Bone marrow (tissue), 2 donors: ENCODE results near the gene SERTAD1.
"Not testable (repeated sequence)": the region's sequence is repeated elsewhere in the genome, so short reads cannot be mapped to it uniquely, and the experiment has no call there.

Experiments
- DNase-seq, 2 donors: peaks; one replicate each; lab custom pipeline; 2025; lab: John Stamatoyannopoulos, UW

SERTAD1 gene, protein sequence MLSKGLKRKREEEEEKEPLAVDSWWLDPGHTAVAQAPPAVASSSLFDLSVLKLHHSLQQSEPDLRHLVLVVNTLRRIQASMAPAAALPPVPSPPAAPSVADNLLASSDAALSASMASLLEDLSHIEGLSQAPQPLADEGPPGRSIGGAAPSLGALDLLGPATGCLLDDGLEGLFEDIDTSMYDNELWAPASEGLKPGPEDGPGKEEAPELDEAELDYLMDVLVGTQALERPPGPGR

DNA sequence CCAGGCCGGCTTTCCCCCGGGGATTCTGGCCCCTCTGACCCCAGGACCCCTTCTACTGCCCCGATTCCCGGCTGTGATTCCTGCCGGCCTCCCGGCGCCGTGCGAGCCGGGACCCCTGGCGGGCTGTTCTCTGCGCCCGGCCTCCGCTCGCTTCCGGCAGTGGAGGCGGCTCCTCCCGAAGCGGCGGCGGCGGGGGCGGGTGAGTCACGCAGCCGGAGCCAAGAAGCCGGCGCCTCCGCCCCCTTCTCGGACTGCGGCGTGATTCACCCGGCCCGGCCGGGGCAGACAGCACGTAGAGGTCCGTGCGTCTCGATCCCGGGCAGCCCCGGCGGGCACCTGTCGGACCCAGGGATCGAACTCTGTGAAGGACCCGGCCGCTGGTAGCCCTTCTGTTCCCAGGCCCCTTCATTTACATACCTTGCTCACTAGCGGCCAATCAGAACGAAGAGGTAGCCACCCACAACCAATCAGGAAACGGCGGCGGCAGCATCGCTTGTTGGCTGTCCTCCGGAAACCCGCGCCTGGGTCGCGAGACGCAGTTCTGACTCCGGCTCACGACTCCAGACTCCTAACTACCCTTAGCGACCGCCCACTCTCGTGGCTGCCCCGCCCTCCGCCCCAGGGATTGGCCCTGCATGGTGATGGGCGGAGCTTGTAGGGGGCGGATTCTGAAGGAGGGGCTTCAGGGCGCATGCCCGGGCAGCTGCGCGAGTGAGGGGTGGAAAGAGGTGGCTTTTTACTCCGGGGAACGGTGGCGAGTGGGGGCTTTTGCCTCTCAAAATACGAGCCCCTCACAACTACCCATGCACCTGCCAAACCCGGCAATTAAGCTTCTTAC is at the start of gene SERTAD1:
TSS of gene SERTAD1 (minus strand) at position 543 of the 838 bp plus-strand sequence. CDS start 2,446 bp downstream, outside the sequence.
- DNase-seq: peak; percentile 95 to 99

DNA sequence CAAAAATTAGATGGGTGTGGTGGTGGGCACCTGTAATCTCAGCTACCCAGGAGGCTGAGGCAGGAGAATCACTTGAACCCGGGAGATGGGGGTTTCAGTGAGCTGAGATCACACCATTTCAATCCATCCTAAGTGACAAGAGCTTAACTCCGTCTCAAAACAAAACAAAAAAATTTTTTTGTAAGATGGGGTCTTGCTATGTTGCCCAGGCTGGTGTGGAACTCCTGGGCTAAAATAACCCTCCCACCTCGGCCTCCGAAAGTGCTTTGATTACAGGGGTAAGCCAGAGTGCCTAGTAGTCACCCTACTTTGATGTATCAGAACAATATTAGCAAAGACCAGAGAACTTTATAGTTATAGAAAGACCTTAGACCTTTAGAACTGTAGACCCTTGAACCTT is 48.9 kb upstream of the SERTAD1 start:
- no peak for DNase-seq

DNA sequence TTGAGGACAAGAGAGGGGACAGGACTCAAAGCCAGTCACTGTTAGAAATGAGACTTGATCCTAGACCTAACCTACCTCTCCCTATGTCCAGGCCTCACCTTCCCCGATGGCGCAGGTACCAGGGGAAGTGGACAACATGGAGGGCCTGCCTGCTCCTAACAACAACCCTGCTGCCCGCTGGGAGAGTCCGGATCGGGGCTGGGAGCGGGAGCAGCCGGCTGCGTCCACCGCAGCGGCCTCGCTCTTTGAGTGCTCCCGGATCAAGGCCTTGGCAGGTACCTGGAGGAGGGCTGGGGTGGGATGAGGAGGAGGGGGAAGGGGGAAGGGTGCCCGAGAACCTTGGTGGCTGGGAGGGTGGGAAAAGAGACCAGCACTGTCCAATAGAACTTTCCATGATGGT is 46.7 kb upstream of the SERTAD1 start:
- DNase-seq: no peak

DNA sequence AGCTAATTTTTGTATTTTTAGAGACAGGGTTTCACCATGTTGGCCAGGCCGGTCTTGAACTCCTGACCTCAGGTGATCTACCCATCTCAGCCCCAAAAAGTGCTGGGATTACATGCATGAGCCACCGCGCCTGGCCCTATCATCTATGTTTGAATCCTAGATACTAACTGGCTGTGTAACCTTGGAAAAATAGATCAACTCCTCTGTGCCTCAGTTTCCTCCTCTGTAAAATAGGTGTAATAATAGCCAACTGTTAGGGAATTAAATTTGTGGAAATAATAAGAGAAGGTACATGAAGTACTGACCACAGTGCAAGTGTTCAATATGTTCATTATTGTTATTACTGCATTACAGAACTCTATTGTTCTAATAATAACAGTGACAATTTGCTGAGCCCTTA is 45.3 kb upstream of the SERTAD1 start:
- no peak for DNase-seq

DNA sequence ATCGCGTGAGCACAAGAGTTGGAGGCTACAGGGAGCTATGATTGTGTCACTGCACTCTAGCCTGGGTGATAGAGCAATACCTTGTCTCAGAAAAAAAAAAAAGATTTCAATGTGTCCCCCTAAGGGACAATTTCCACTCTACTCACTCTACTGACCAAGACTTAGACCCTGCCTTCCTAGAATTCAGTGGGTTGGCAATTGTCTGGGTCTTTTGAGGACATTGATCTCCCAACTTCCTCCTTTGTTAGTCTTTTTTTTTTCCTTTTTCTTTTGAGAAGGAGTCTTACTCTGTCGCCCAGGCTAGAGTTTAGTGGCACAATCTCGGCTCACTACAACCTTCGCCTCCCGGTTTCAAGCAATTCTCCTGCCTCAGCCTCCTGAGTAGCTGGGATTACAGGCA is 43.2 kb upstream of the SERTAD1 start:
- DNase-seq: no peak

DNA sequence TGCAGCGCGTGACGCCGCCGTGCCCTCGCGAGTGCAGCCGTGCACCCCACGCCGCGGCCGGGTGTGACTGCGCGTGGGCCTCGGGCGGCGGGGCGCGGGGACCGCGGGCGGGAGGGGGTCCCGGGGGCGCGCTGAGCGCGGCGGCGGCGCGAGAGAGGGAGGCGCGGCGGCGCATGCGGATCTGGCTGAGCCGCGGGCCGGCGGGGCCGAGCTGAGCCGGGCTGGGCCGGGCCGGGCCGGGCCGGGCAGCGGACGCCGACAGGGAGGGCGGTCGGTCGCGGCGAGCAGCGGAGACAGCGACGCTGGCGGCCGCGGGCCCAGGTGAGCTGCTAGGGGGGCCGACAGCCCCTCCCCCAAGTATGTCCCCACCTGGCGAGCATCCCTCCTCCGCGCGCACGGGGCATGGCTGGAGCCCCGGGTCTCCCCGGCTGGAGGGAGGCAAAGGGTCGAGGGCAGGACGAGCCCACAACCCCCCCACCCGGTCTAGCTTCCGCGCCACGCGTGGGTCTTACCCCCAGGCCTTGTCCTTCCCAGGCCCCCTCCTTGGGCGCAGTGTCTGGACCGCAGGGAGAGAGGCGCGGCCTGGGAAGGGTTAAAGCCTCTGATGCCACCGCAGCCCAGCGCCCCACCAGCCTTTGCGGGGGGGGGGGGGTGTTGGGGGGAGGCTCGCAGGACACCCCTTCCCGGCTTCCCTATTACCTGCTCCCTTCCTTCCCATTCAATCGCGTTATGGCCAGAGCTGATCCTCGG is 41.4 kb upstream of the SERTAD1 start, which contains the start of gene SPTBN4:
TSS of gene SPTBN4 (plus strand) at position 17 of the 750 bp plus-strand sequence. CDS start 5,621 bp downstream, outside the sequence.
- DNase-seq: no peak

DNA sequence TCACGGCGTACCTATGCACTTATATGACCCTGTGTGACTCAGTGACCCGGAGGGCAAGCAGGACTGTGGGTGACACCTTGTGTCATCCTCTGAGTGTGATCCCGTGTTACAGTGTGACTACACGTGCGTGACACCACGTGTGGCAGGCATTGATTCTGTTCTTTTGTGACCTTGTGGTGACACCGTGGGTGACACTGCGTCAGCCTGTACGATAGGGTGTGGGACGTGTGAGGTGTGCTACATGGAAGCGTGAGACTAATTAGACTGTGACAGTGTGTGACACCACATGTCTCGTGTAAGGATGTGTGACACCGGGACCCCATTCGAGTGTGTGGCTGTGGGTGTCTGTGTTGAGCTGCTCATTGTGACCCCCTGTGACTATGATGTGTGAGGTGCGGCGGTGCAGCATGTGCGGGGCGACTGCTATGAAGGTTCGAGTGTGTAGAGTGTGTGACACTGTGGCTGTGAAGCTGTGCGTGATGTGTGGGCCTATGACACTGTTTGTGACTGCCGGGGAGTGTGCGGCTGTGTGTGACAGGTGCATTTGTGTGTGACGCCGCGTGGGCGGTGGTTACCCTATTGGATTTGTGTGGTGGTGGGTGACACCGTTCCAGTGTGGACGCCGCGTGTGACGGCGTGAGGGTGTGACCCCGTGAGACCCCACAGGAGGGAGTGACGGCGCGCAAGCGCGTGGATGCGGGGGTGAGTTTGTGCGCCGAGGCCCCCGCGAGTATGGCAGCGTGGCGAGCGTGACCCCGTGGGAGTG is 40.6 kb upstream of the SERTAD1 start:
- DNase-seq: no peak

DNA sequence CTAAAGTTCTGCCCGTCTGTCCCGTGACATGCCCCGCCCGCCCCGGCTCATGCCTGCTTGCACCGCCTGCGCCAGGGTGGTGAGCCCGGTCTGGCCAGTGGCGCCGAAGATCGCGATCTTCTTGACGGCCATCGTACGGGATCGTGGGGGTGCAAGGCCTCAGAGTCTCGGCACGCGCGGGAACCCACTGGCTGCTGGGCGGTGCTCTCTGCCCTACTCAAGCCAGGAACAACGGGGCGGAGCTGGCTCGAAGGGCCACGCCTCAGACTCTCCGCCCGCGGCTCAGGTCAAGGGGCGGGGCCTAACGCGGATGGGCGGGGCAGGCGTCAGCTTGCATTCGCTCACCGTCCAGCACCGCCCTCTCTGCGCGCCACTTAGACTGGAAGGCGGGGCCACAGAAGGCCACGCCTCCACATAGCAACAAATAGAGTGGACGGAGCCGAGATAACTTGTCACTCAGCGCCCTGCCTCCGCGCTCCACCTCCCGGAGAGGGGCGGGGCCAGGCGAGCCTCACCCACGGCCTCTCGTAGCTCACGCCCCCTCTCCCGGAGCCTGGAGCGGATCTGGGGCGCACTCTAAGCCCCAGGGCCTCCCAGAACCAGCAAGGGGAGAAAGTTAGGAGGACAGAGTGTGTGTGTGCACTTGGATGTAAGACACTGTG is 39.9 kb upstream of the SERTAD1 start, which contains the start of gene BLVRB:
TSS of gene BLVRB (minus strand) at position 189 of the 662 bp plus-strand sequence. CDS start at position 132, 57 bp downstream.
- peak; percentile 95 to 98 for DNase-seq

DNA sequence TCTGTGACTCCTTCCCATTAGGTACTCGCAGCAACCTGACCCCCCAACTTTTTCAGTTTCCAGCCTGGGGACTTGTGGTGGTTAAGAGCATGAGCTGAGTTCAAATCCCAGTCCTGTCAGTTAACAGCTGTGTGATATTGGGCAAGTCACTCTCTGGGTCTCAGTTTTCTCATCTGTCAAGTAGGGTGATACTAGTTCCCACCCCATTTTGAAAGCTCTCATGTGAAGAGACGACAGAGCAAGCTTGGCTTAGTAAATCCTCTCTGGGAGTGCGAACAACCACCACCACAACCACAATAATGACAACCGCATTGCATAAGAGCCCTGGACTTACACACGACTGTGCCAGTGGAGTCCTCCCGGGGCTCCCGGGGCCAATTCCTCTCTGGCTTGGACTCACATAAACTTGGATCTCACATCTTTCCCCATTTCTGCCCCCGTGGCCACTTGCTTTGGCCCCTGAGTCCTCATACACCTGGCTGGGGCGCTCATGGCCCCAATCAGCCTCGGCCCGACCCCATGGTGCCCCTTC is 39.3 kb upstream of the SERTAD1 start:
- DNase-seq: no peak

DNA sequence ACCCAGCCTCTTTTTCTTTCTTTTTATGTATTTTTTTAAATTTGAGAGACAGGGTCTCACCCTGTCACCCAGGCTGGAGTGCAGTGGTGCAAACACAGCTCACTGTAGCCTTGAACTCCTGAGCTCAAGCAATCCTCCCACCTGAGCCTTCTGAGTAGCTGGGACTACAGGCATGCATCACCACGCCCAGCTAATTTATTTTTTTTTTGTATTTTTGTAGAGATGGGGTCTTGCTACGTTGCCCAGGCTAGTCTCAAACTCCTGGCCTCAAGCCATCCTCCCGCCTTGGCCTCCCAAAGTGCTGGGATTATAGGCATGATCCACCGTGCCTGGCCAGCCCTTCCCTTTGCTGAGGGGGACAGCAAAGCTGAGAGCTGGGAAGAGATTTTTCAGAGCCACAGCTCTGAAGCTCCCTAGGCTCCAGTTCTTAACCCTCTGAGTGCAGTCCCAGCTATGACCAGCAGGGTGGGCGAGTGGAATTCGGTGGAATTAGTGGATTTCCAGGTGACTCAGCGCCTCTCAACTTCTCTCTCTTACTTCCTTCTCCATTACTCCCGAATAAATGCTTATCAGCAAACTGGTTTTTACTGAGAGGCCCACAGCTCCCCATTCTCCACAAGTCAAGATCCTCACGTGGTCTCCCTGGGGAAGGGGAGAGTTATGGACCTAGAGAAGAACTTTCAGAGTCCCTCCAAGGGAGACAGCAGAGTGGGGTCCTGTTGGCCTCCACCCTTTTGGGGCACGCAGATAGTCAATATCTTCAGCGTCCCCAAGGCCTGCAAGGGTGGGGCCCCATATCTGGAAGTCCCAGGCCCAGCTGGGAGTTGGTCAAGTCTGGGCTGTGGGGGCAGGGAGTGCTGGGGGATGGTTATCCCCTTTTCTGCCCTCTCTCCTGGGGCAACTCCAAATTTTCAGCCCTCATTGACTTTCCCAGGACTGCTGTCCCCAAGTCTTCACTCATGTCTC is 38.5 kb upstream of the SERTAD1 start:
- peak; percentile 42 to 77 for DNase-seq

DNA sequence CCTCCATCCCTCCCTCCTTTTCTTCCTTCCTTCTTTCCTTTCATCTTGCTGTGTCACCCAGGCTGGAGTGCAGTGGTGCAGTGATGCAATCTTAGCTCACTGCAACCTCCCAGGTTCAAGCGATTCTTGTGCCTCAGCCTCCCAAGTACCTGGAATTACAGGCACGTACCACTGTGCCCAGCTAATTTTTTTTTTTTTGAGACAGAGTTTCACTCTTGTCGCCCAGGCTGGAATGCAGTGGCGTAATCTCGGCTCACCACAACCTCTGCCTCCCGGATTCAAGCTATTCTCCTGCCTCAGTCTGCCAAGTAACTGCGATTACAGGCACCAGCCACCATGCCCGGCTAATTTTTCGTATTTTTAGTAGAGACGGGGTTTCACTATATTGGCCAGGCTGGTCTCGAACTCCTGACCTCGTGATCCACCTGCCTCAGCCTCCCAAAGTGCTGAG is 37.8 kb upstream of the SERTAD1 start:
- DNase-seq: not testable (repeated sequence)

DNA sequence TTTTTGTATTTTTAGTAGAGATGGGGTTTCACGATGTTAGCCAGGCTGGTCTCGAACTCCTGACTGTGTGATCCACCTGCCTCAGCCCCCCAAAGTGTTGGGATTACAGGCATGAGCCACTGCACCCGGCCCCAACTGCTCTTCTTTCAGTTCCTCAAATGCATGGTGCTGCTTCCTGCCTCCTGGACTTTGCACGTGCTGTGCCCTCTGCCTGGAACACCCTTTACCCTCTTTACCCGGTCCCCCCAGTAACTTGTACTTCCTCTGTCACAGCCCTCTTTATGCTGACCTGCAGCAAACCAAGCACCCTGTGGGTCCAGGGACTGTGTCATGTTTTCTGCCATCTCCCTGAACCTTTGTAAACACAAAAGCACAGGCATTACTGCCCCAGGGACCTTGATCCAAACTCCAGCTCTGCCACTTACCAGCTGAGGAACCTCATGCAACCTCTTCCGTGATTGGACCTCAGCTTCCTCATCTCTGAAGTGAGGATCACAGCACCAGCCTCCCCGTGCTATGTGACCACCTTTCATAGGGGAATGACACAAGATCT is 36.0 kb upstream of the SERTAD1 start:
- peak in 1 of 2 donors; percentile 4 for DNase-seq

DNA sequence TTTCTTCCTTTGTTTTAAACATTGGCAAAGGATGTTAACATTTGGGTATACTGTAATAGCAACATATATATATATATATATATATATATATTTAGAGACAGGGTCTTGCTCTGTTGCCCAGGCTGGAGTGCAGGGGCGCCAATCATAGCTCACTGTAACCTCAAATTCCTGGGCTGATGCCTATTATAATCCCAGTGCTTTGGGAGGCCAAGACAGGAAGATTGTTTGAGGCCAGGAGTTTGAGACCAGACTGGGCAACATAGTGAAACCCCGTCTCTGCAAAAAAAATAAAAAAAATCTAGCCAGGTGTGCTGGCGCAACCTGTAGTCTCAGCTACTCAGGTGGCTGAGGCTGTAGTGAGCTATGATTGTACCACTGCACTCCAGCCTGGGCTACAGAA is 34.4 kb upstream of the SERTAD1 start:
- DNase-seq: no peak

DNA sequence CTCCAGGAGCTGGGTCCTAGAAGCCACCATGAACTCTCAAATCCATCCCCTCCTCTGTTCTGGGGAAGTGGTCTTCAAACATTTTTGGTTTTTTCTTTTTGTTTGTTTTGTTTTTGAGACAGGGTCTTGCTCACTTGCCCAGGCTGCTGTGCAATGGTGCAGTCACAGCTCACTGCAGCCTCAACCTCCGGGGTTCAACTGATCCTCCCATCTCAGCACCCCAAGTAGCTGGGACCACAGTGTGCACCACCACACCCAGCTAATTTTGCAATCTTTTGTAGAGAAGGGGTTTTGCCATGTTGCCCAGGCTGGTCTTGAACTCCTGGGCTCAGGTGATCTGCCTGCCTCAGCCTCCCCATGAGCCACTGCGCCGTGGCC is 32.8 kb upstream of the SERTAD1 start:
- DNase-seq: no peak

DNA sequence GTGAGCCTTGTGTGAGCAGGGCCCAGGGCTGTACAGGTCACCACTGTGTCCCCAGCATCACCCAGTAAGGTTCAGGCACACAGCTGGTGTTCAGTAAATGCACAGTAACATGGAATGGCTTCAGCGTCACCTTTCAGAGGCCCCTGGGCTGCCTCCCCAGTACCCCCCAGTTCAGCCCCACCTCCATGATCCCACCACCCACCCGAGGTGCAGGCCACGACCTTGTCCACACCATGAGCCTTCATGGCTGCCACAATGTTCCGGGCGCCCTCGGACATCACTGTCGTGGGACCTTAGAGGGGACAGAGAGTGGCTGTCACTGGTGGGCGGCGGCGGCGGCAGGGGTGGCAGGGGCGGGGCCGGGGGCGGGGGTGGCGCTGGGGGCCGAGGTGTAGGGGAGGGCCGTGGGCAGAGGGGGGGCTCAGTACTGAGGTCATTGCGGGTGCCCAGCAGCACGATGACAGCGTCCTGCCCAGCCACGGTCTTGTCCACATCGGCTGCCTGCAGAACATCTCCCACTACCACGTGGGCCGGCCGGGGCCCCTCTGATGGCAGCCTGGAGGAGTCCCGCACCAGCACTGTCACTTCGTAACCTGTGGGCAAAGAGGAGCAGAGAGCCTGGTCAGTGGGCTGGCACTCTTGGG is 32.3 kb upstream of the SERTAD1 start:
- DNase-seq: no peak

DNA sequence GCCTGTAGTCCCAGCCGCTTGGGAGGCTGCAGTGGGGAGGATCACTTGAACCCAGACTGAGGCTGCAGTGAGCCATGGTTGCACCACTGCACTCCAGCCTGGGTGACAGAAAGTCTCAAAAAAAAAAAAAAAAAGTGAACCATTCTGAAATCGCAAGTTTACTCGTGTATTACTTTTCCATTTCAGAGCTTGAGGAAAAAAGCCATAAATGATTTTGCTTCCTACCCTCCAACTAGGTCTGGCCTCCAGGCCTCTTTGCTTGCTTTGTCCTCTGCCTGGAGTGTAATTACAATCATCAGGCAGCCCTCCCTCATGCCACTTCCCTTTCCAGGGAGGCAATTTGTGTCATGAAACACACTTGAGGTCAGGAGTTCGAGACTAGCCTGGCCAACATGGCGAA is 31.3 kb upstream of the SERTAD1 start:
- DNase-seq: no peak

DNA sequence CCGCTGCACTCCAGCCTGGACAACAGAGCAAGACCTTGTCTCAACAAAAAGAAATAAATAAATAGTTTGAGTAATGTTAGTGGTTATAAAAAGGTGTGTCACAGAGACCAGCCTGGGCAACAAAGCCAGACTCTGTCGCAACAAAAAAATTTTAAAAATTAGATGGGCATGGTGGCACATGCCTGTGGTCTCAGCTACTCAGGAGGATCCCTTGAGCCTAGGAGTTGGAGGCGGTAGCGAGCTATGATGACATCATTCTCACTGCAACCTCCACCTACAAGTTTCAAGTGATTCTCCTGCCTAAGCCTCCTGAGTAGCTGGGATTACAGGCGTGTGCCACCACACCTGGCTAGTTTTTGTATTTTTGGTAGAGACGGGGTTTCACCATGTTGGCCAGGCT is 28.2 kb upstream of the SERTAD1 start:
- not testable (repeated sequence) for DNase-seq

DNA sequence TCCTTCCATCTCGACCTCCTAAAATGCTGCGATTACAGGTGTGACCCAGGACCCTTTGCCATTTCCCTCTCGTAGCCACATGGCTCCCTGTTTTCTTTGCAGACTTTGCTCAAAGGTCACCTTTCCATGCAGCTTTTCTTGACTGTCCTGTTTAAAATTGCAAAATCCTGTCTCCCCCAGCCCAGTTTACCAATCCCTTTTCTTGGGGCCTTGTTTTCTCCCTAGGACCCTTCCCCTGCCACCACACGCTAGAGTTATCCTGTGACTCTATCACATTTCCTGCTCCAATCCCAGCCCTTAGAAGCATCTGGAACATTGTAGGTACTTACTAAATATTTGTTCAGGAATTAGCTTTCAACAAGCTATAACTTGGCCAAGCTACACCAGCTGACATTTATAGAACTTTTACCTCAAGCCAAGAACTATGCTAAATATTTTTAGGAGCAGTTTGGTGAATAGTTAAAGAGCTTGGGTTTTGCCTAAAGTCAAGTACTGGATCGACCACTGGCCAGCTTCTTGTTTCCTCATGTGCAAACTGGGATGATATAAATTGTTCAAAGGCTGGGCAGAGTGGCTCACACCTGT is 27.5 kb upstream of the SERTAD1 start:
- DNase-seq: no peak
